Right lung (tissue), 5 donors: ENCODE measurements around the gene MAML2. TPM values are rescaled to one million over a fixed set of nuclear protein-coding genes. Genes with fewer than 3 reads are reported as not detected.

Experiments used
- DNase-seq, 2 donors: peaks; one replicate each; pipeline ENCODE4 v3.0.0-alpha.2; 2013
- polyA plus RNA-seq, 5 donors: library from polyadenylated mRNA; unstranded; fragments of 120-200 nt; gene quantifications; one replicate each; pipeline versions ENCODE4 v1.2.1 to v1.2.3, GENCODE V29; 2013; ENCODE audit warnings: inconsistent platforms in 1 of 5, low replicate concordance in 1 of 5; ENCODE audit not compliant: insufficient read length in 5 of 5, insufficient read depth in 1 of 5

The MAML2 gene
- polyA plus RNA-seq, 5 donors = 24.0 to 44.9 (median 37.3) TPM

DNA sequence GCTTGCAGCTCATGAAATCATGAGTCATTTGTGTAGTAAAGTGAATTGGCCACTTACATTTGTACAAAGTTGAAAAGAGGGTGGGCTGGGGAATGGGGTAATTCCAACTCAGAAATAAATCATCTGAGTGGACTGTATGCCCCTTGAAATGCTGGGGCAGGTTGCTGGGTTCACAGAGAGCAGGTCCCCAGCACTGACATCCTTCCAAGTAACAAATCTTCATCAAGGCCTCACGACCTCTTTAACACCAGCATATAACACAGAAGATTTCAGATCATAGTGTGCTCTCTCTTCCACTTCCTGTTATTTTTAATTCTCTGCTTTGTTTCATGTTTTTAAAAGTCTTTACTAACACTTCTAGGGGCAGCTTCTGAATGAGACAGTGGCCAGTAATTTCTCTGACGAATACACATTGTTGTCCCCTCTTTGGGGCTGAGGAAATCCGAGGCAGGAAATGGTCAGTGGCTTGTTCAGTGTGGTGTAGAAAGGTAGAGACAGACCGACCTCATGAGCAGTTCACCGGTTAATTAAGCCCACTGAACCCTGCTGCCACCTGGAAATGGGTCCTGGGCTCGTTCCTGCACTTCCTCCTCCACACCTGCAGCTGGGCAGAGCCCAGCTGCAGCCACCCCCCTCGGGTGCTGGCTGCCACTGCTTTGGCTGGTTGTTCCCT, 127.7 kb downstream of the MAML2 start:
- DNase-seq = no peak

DNA sequence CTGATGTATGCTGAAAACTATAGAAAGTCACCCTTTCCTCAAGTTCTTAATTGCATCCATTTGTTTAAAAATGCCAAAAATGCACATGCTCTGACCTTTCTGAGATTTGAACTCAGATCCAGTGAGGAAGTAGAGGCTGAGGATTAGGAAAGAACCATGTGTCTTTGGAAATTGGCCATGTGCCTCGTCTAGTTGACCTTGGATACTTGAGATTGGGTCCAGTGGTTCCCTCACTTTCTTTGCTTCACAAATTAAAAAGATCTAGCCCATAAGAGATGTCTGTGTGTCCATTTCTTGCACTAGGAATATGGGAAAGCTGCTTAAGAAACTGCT, 128.3 kb downstream of the MAML2 start:
- no peak for DNase-seq

DNA sequence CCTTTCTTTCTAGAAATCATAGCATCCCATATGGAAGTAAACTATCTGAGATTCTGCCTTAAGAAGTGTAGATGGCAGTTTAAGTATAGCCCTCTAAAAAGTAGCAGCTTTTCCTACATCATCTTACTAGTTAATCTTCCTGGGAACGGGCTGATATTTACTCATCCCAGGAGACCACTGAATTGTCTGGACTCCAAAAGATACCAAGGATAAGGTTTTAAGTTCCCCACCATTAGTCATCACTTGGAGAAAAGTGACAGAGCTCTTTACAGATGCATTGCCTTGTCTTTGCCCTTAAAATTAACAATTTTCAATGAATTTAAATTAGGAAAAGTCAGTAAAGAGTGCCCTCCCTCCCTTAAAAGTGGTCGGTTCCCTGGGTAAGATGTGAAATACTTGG, 129.5 kb downstream of the MAML2 start:
- DNase-seq = no peak

DNA sequence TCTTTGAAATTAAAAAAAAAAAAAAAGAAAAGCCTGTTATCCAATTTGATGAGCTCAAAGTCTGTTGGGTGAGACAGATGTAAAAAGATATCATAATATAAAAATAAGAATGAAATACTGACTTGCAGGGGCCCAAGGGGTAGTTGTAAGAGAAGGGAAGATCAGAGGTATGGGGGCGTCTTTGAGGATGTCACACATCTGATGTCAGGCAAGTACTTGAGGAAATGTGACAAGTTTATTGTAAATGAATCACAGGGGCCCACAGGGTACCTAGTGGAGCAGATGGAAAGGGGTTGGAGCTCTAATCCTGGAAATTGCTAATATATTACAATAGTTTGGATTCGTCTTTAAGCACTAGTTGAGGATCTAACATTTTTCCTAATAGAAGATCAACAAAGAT, 131.6 kb downstream of the MAML2 start:
- no peak for DNase-seq

DNA sequence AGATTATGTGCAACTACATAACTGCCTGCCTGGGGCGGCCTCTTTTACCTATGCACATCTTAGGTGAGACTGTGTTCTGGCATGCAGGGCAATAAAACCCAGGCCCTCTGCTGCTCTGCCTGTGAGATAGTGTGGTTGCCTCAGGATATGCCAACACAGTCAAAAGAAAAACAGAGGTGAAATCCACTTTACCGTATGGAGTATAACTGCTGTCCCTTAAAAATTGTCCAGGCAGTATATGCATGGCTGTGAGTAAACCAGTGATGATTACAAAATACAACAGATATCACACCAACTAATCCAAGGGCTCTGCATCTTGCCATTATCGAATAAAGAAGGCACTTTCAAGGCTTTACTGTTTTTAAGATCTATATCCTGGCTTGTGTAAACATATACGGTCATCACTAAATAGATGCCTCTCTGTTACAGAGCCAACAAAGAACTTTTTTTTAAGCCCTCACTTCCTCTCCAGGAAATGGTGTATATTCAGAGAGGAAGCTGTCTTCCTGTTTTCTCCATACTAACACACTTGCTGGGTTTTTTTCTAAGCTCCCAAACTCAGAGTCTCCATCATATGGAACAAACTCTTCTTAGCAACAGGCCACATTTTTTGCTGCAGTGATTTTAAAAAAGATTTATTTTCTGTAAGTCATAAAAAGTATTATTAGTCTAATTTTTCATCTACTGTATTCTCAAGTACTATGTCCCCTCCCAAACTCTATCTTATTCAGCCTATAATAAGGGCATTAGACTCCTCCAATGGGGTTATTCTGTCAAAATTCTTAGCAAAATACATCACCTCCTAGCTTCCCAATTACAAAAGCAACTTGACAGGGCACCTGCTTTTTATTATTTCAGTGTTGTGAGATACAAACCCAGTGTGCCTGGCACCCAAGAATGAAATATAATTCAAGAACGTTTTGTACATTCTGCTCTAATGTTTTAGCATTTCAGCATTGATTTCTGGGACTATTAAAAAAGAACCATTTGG, 135.2 kb downstream of the MAML2 start:
- no peak for DNase-seq

DNA sequence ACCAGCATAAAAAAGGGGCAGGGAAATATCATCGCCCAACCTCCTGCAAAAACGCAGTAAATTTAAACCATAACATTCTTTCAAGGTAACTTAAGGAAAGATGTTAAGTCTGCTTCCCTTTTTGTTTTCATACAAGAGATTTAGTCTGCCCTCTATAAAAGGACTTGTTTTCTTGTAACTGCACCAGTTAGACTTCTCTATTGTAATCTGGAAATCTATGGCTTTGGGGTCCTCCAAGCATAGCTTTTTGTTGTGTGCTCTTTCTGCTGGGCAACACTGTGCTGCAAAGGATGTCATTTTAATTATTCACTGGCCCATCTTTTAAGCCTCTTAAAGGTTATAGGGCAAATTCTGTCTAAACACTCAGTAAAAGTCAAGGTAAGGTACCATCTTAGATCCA, 136.0 kb downstream of the MAML2 start:
- DNase-seq = no peak

DNA sequence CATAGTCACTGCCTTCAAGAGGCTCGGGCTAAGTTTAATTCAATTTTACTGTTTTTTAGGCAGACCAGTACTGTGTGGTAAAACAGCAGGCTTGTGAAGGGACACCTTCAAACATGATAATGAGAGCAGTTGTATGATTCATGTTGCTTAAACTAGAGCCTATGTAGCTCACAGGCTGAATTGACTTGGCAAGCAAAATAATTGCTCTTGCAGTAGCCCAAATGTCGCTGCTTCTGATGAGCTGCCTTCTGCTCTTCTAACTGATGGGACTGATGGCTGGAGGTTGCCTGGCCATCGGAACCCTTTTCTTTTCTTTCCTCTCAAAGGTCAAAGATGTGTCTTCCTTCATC, 137.6 kb downstream of the MAML2 start:
- DNase-seq = no peak

DNA sequence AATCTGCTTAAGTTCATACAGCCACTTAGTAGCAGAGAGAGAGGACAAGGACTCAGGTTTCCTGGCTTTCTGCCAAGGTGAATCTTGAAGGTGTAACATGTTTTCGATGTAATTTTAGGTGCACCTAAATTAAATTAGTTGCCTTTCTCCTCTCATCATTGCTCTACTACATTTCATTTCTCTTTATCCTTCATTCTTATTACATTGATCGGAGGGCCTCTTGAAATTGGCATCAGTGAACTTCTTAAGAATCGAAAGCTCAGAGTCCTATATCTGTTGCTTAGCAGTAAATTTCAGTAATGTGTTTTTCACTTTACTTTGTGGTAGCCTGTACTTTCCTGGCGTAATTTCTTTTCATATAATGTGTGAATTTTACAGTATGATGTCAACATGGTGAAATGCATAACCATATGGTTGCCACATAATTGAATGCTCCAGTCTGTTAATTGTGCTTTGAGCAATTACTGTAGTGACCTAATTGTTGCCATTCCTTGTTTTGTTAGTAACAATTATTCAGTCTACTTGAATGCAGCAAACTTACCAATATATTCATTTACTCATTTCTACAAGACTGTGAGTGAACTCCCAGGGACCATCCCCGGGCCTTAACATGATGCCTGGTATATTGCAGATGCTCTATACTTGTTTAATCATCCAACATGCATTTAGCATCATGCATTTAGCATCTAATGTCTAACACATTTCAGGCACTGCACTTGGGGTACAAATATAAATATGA, 138.1 kb downstream of the MAML2 start:
- no peak for DNase-seq

DNA sequence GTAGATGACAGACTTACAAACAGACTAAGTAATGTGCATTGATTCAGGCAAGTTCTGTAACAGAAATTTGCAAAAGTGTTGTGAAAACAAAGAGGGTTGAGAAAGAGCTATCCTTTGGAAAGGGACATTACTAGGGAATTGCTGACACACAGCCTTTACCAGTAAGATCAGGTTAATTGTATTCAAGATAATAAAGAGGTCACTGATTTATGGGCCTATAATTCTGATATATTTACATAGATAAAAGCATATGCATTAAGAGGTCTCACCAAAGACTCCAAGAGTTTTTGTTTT, 138.7 kb downstream of the MAML2 start:
- no peak for DNase-seq

DNA sequence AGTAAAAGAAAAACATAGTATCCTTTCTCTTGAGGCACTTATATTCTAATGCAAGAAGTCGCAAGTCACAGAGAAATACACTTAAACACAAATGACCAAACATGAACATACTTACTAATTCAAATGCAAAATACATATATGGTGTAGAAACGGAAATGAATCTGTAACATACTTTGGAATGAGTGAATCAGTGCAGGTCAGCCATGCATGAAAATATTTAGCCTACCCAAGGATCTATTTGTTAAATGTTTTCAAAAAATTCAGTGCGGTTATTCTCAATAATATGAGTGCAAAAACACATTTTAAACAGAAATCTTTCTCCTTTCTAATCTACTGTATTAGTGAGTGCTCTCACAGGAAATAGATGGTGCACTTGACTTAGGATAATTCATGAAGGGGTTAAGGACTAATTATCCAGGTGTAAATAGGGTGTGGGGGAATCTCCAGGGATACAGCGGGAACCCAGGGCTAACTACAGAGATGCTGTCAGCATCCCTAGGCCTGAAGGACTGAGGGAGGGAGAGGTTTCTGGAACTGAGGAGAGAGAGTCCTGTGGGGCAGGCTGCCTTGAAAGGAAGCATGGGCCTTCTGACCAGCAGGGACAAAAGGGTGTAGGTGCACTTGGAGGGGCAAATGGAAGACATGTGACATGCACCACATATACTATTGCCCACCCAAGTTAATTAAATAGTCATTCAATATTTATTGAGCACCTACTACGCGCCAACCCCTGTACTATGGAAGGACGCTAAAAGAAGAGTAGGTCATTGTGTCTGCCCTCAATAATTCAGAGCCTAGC, 139.2 kb downstream of the MAML2 start:
- no peak for DNase-seq

DNA sequence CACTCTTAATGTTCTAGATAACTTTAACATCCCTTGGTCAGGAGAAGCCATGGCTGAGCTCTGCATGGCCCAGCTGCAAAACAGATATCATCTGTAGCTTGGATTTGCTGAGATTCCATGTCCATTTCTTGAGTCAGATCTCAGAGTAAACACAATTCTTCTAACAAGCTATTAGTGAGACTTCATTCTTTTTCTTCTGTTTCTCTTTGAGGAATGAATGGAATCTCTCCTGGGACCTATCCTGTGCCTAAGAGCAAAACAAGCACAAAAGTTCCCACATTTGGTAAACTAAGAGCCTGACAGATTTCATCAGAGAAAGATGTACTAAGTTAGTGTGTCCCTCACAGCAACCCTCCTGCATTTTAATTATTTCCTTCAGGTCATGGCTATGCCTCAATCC, 142.8 kb downstream of the MAML2 start:
- no peak for DNase-seq

DNA sequence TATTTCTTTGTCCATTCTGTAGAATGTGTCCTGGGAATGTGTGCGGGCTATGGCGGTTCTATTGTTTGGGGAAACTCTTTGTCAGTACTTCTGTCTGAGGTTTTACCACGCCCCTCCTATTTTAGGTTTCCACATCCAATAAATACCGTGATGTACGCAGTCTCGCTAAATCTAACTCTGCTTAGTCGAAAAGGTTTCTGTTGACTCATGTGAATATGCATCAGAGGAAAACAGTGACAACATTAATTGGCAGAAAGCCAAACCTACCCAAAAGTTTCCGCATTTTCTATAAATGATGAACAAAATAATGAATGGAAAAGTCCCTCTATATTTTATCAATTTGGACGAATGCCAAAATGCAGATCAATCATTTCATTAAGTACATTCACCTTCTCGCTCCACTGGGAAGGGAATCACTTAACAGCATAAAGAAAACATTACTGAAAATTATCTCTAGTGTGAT, 143.4 kb downstream of the MAML2 start:
- DNase-seq = no peak

DNA sequence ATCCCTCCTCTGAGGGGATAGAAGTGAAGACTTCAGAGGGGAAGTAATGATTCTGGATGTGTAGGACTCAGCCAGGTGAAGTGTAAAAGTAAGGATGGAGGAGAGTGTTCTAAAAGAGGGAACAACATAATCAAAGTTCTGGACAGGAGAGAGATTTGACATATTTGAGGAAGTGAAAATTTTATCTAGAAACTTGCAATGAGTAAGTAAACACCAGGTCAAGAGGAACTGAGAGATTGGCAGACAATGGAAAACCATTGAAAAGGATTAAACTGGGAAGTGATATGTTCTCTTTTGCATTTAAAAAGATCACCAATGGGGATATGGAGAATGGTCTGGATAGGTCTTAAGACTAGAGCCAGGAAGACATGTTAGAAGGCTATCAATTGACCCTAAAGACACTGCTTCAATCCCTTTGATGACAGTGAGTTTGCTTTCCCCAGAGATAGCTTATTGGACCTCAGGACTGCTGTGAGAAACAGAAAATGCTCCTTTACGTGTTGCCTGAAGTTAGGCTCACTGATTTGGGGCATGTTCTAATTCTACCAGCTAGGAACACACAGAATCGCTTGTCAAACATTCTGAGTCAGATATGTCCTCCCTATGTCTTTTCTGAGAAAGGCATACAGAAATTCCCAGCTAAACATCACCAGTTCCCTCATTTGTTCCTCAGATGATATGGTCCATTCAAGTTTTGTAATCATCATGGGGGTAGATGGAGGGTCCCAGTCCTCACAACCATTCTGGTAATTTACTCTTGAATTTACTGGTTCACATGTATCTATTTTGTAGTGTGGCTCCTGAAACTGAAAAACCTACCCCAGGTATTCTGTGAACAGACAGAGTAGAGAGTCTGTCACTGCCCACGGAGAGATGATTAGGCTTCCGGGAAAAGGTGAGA, 144.9 kb downstream of the MAML2 start:
- no peak for DNase-seq

DNA sequence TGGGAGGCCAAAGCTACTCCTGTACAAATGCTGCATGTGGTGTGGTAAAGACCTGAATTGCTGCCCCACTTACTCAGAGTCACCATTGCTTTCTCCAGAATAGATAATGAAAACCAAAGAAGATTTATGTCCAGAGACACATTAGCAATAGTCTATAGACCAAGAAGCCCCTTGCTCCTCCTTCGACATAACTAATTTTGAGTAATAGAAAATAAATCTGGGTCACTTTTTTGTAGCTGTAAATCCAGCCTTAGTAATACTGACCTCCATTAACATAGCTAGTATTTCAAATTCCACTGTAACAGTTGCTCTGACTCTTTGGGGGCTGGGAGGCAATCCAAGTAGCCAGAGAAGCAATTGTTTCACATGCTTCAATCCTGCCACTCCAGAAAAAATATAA, 145.9 kb downstream of the MAML2 start:
- no peak for DNase-seq

DNA sequence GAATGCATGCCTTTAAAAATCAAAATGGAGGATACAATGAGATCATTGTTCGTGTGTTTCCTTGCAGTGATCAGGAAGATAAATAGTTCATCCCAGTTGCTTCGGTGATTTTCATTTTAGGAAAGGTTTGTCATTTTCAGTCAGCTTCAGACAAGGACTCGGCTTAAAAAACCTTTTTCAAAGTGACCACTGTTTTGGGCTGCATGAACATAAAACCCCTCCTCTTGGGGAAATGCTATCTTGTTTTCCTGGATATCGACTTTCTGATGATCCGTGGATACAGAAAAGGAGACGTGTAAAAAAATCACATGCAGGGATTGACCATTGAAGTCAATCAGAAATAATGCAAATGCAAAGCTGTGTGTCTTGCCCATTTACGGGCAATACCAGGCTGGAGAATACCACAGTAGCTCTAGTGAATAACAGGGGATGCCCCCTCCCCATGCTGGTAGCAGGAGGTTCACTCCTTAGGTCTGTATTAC, 146.8 kb downstream of the MAML2 start:
- no peak for DNase-seq

DNA sequence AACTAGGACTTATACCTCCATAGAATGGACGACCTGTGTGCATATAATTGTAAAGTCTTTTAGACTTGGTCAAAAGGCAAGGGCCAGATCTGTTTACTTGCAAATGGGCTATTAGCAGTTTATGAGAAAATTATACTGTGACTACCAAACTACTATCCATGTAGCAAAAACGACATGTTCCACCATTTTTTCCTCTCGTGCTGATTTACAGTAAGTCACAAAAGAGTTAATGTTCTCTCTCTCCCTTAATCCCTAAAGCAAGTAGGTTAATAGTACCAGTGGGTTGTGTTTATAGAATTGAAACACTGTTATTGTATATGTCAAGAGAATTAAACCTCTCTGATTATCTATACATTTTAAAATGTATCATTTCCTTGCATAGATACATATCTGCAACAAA, 147.3 kb downstream of the MAML2 start:
- DNase-seq = no peak

DNA sequence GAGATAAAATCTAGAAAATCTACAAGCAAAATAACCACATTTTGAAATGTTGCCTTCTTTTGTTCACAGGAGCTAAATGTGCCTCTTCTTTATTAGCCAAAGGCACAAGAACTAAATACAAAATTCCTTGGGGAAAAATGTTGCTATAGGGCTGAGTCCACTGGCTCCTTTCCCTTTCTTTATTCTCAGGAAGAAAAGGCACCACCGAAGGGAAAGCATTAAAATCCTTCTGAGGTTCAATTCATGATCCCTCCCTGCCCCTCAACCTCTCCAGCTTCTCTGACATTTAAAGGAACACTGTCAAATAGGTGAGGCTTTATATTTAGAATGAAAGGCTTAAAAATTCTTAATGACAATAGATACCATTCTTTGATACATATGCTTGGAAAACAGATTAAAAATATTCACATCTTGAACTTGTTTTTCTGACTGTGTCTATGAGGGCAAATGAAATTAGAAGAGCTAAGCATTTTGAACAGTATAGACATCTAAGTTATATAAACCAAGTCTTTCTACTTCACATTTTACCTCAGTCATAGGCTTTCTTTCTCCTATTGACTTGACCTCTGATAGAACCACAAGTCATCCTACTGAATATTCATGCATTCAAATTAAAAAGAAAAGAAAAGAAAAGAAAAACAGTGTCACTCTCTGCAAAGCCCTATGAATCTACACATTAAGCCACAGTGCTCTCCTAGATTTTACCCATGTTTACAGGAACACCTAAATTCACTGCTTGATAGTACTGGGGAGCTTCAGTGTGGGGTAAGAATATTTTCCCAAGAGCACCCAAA, 148.2 kb downstream of the MAML2 start:
- no peak for DNase-seq

DNA sequence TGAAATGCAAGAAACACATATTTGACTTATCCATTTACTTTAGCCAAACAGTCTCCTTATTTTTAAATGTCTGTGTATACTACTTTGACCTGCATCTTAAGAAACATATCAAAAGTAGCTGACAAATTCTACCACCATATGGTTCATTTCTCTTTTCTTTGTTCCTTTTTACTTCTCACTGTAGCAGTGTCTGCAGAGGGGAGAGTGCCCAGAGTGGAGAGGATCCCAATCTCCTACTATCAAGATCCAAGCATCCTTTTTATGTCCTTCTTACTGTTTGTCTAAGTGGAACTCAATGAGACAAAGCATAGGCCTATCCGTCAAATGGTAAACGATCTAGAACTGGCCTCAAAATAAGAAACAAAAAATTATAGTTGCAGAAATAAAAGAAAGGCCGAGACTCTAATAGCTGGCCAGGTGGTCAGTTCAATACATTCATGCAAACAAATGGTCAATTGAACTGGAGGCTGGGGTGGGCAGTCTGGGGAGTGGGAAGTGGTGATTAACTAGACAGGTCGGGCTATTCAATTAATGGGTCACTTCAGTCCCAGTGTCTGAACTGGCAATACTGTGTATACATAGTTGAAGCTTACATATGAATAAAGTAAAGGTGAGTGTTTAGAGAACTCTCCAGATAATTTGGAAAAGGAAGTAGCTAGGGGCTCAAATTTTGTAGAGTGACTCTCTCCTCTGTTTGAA, 149.1 kb downstream of the MAML2 start:
- DNase-seq = no peak

DNA sequence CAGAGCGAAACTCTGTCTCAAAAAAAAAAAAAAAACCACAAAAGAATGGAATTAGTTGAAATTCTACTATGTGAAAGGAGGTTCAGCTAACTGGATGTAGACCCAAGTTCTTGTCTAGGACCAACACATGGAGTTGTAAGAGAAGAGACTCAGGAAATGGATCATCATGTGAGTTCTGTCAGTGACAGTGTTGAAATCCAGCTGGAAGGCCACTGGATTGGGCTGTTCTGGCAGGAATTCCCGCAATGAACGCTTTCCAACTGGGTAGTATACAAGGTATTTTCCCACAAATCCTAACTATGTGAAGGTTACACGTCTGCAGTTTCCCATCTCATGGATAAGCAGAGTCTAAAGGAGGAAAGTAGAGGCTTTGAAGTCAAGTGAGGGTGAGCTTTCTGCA, 151.2 kb downstream of the MAML2 start:
- no peak for DNase-seq
